MG63 (cell line): ENCODE data around the gene PIKFYVE. TPM values are rescaled to one million over a fixed set of nuclear protein-coding genes. Genes with fewer than 3 reads are reported as not detected.
"Not testable (repeated sequence)": the region's sequence is repeated elsewhere in the genome, so short reads cannot be mapped to it uniquely, and the experiment has no call there.

Source experiments
- DNase-seq: peaks from one replicate; pipeline ENCODE4 v3.0.0-alpha.2; 2020
- H3K27me3 ChIP-seq: fragments of 250-450 bp; sonication (Bioruptor Pico); 2 replicates; pipeline ENCODE4 v1.5.1; 2020; ENCODE audit warnings: mild to moderate bottlenecking, moderate library complexity
- H3K36me3 ChIP-seq: fragments of 250-450 bp; sonication (Bioruptor Pico); 2 replicates; pipeline ENCODE4 v1.5.1; 2020; ENCODE audit warnings: mild to moderate bottlenecking, moderate library complexity
- H3K4me3 ChIP-seq: fragments of 250-450 bp; sonication (Bioruptor Pico); 2 replicates; pipeline ENCODE4 v1.5.1; 2020; ENCODE audit warnings: mild to moderate bottlenecking, moderate library complexity
- H3K9me3 ChIP-seq: fragments of 250-450 bp; sonication (Bioruptor Pico); 2 replicates; pipeline ENCODE4 v1.5.1; 2020; ENCODE audit warnings: mild to moderate bottlenecking, moderate library complexity
- total RNA-seq: library from RNA; depleted of rRNA; stranded (reverse); fragments of >200 nt; shearing (Covaris generic); gene quantifications from 2 replicates; pipeline ENCODE4 v1.2.3, GENCODE V29; 2014; ENCODE audit warnings: low replicate concordance

PIKFYVE gene
- total RNA-seq, 1 experiment from 2014 or later = 7.1 TPM

GRCh38 chr2:208250388-208250787 lies 15.7 kb upstream of the PIKFYVE start:
- Histone ChIP-seq H3K36me3 (peaks cover 17% of the 10 kb centered on the region), H3K4me3 (no peak overlapping the region), H3K9me3 (no peaks in the 10 kb centered on the region), H3K27me3 (no peaks in the 10 kb centered on the region)
- DNase-seq = no peak

- no peak for DNase-seq
- Histone ChIP-seq H3K4me3 (no peak overlapping the region), H3K9me3 (no peaks in the 10 kb centered on the region), H3K36me3 (peaks cover 17% of the 10 kb centered on the region), H3K27me3 (no peaks in the 10 kb centered on the region)
Measured at GRCh38 chr2:208251098-208251497, 15.0 kb upstream of the PIKFYVE start.

GRCh38 chr2:208252716-208253492 lies 13.2 kb upstream of the PIKFYVE start:
- no peak for DNase-seq
- Histone ChIP-seq H3K27me3 (no peaks in the 10 kb centered on the region), H3K36me3 (peaks cover 17% of the 10 kb centered on the region), H3K9me3 (no peaks in the 10 kb centered on the region), H3K4me3 (no peak overlapping the region)

GRCh38 chr2:208253600-208254117 lies 12.4 kb upstream of the PIKFYVE start:
- peaks cover 17% of the 10 kb centered on the region for H3K36me3 ChIP-seq
- peak overlapping the region; percentile 70 for H3K4me3 ChIP-seq
- no peaks in the 10 kb centered on the region for H3K27me3 ChIP-seq
- no peak for DNase-seq
- H3K9me3 ChIP-seq = no peaks in the 10 kb centered on the region

GRCh38 chr2:208254118-208254870 lies 11.8 kb upstream of the PIKFYVE start:
- no peaks in the 10 kb centered on the region for H3K27me3 ChIP-seq
- DNase-seq = peak; percentile 80
- peaks cover 16% of the 10 kb centered on the region for H3K36me3 ChIP-seq
- H3K4me3 ChIP-seq = peak overlapping the region; percentile 70
- H3K9me3 ChIP-seq = no peaks in the 10 kb centered on the region

GRCh38 chr2:208254871-208255556 lies 11.0 kb upstream of the PIKFYVE start, which contains the start of gene IDH1:
IDH1 (minus strand) TSS chr2:208255071; CDS start chr2:208251551, 3,520 bp downstream.
- Histone ChIP-seq H3K4me3 (peak within 1 kb of the TSS; percentile 70), H3K27me3 (no peaks in the 10 kb centered on the region), H3K9me3 (no peaks in the 10 kb centered on the region), H3K36me3 (peaks cover 10% of the 10 kb centered on the region)
- peak; percentile 89 for DNase-seq

GRCh38 chr2:208255557-208256106 lies 10.4 kb upstream of the PIKFYVE start:
- H3K27me3 ChIP-seq = no peaks in the 10 kb centered on the region
- H3K9me3 ChIP-seq = no peaks in the 10 kb centered on the region
- H3K36me3 ChIP-seq = peaks cover 10% of the 10 kb centered on the region
- H3K4me3 ChIP-seq = peak overlapping the region; percentile 70
- DNase-seq = no peak

- H3K4me3 ChIP-seq = no peak overlapping the region
- no peak for DNase-seq
Measured at GRCh38 chr2:208256192-208256782, 9.8 kb upstream of the PIKFYVE start.

GRCh38 chr2:208256849-208257813 lies 8.9 kb upstream of the PIKFYVE start:
- not testable (repeated sequence) for H3K27me3 ChIP-seq, H3K9me3 ChIP-seq, DNase-seq, H3K36me3 ChIP-seq, H3K4me3 ChIP-seq

More at GRCh38 chr2:208256192-208256782, 9.8 kb upstream of the PIKFYVE start:
- Histone ChIP-seq H3K9me3 (no peaks in the 10 kb centered on the region), H3K27me3 (no peaks in the 10 kb centered on the region), H3K36me3 (peaks cover 7% of the 10 kb centered on the region)

- Histone ChIP-seq H3K27me3 (no peaks in the 10 kb centered on the region), H3K36me3 (no peaks in the 10 kb centered on the region), H3K4me3 (peak overlapping the region; percentile 81), H3K9me3 (peaks cover 7% of the 10 kb centered on the region; the same call in 1 of the 2 replicates)
- peak; percentile 19 for DNase-seq
Measured at GRCh38 chr2:208265371-208265800, 669 bp upstream of the PIKFYVE start.

- Histone ChIP-seq H3K4me3 (peak overlapping the region; percentile 81), H3K36me3 (peaks cover 5% of the 10 kb centered on the region), H3K27me3 (no peaks in the 10 kb centered on the region), H3K9me3 (peaks cover 7% of the 10 kb centered on the region; the same call in 1 of the 2 replicates)
- no peak for DNase-seq
Measured at GRCh38 chr2:208266553-208266893, 468 bp downstream of the PIKFYVE start.

- Histone ChIP-seq H3K27me3 (no peaks in the 10 kb centered on the region), H3K4me3 (peak overlapping the region; percentile 81), H3K9me3 (peaks cover 6% of the 10 kb centered on the region; the same call in 1 of the 2 replicates), H3K36me3 (peaks cover 7% of the 10 kb centered on the region)
- DNase-seq = no peak
Measured at GRCh38 chr2:208266936-208267335, 881 bp downstream of the PIKFYVE start.

- Histone ChIP-seq H3K4me3 (peak overlapping the region; percentile 81), H3K36me3 (peaks cover 11% of the 10 kb centered on the region)
- not testable (repeated sequence) for H3K27me3 ChIP-seq, H3K9me3 ChIP-seq, DNase-seq
Measured at GRCh38 chr2:208267526-208267925, 1.5 kb downstream of the PIKFYVE start.

GRCh38 chr2:208268156-208268952 lies 2.3 kb downstream of the PIKFYVE start:
- H3K27me3 ChIP-seq = no peaks in the 10 kb centered on the region
- no peaks in the 10 kb centered on the region for H3K9me3 ChIP-seq
- no peak overlapping the region for H3K4me3 ChIP-seq
- H3K36me3 ChIP-seq = peaks cover 18% of the 10 kb centered on the region
- no peak for DNase-seq
